Stimulated activated CD8-positive, alpha-beta memory T cell treated with anti-CD3 and anti-CD28 coated beads, Interleukin-2, amount 100 ng/mL, for 48 hours (primary cell): ENCODE results near the gene SDHAF1.
"Not testable (repeated sequence)": the region's sequence is repeated elsewhere in the genome, so short reads cannot be mapped to it uniquely, and the experiment has no call there.

ENCODE experiments used
- DNase-seq, 2 donors: peaks; one replicate each; pipeline ENCODE4 v3.0.0-alpha.2; 2020; ENCODE audit warnings: low read depth in 2 of 2

SDHAF1 gene

GRCh38 chr19:35995048-35995993 lies at the start of gene SDHAF1:
TSS of gene SDHAF1 (plus strand) at chr19:35995188. CDS start at chr19:35995275, 87 bp downstream.
- DNase-seq = peak; percentile 94 to 96

GRCh38 chr19:35946203-35946602 lies 48.8 kb upstream of the SDHAF1 start:
- no peak for DNase-seq

- DNase-seq = no peak
These were observed 45.9 kb upstream of the SDHAF1 start for GRCh38 chr19:35949131-35949530.

GRCh38 chr19:35955881-35956634 lies 38.9 kb upstream of the SDHAF1 start:
- DNase-seq = no peak

GRCh38 chr19:35957411-35957810 lies 37.6 kb upstream of the SDHAF1 start:
- not testable (repeated sequence) for DNase-seq

GRCh38 chr19:35958660-35959039 lies 36.3 kb upstream of the SDHAF1 start:
- no peak for DNase-seq

GRCh38 chr19:35959040-35959967 lies 35.7 kb upstream of the SDHAF1 start:
- DNase-seq = peak; percentile 52 to 57

GRCh38 chr19:35959968-35960320 lies 35.0 kb upstream of the SDHAF1 start:
- no peak for DNase-seq

- no peak for DNase-seq
These were observed 34.5 kb upstream of the SDHAF1 start for GRCh38 chr19:35960432-35960972.

GRCh38 chr19:35963514-35963913 lies 31.5 kb upstream of the SDHAF1 start:
- peak; percentile 20 to 33 for DNase-seq

- no peak for DNase-seq
These were observed 28.2 kb upstream of the SDHAF1 start for GRCh38 chr19:35966771-35967170.

GRCh38 chr19:35973487-35973886 lies 21.5 kb upstream of the SDHAF1 start:
- no peak for DNase-seq

GRCh38 chr19:35975608-35976214 lies 19.3 kb upstream of the SDHAF1 start:
- no peak for DNase-seq

- DNase-seq = no peak
These were observed 17.4 kb upstream of the SDHAF1 start for GRCh38 chr19:35977446-35978222.

GRCh38 chr19:35978271-35978670 lies 16.7 kb upstream of the SDHAF1 start:
- no peak for DNase-seq

- DNase-seq = no peak
These were observed 16.1 kb upstream of the SDHAF1 start for GRCh38 chr19:35978832-35979365.

- not testable (repeated sequence) for DNase-seq
These were observed 14.0 kb upstream of the SDHAF1 start for GRCh38 chr19:35980997-35981396.

GRCh38 chr19:35983177-35983576 lies 11.8 kb upstream of the SDHAF1 start:
- DNase-seq = no peak

- DNase-seq = no peak
These were observed 8.9 kb upstream of the SDHAF1 start for GRCh38 chr19:35986111-35986510.
